Heart left ventricle (tissue), 13 donors: ENCODE measurements around the gene RECK.

Experiments
- POLR2A ChIP-seq, 2 donors: fragments of 450-650 bp; IDR thresholded peaks; one replicate each; pipeline ENCODE4 v1.6.1; 2017; ENCODE audit warnings: antibody characterized with exemption in 2 of 2, mild to moderate bottlenecking in 2 of 2, moderate library complexity in 2 of 2
- TF ChIP-seq, protein P1 (sequence below), 12 donors: fragments of 200-600 bp; sonication (generic) in 4 of 12; IDR thresholded peaks; one replicate each; pipeline versions ENCODE4 v1.5.0 to v1.8.0; 2018 to 2022; ENCODE audit warnings: antibody characterized with exemption in 12 of 12, mild to moderate bottlenecking in 5 of 12
- donor health status: ischemic (EF 13 %, LVEDD 7.1; RV severe dilation, severe dysfunction).
- donor health status: DM: no; HTN: yes; CAD: no.
- donor health status: DM: no; HTN: no; CAD: no.
- donor health status: ischemic (EF 25% LVEDD 6.9; RV normal size, moderate dysfunction).
- donor health status: ischemic (EF 25% LVEDD 5.7; RV mildly dilated, moderate dysfunction).
- donor health status: ischemic (EF 35%, LVEDD 5.7; RV mildly dilated, moderate dysfunction).
- donor health status: nonischemic (EF 11% LVEDD 7.7; RV severe dilation, severe dysfunction).
- donor health status: DM: yes; HTN: yes; CAD: no.
- donor health status: PGD.
- donor health status: ischemic (EF 29% LVEDD 5.4; RV normal size, mild dysfunction).
- donor health status: nonischemic (EF 23%, LVEDD 6.1; RV moderate dilation, normal function).

DNA sequence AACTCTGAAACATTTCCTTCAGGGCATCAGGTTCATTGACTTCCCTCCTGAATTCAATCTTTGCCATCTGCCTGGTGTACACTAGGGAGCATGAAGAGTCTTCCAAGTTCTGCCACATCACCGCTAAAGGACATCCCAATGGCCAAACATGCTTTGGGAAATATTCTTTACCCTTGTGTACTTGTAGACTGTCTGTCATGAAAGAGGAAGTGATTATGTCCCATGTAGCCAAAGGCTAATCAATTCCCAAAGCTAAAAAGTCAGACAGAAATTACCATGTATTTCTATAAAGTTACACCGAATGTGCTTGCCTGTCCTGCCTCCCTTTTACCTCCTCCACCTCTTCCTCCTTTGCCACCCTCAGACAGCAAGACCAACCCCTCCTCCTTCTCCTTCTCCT is 28.9 kb upstream of the RECK start:
- TF ChIP-seq, protein P1, sequence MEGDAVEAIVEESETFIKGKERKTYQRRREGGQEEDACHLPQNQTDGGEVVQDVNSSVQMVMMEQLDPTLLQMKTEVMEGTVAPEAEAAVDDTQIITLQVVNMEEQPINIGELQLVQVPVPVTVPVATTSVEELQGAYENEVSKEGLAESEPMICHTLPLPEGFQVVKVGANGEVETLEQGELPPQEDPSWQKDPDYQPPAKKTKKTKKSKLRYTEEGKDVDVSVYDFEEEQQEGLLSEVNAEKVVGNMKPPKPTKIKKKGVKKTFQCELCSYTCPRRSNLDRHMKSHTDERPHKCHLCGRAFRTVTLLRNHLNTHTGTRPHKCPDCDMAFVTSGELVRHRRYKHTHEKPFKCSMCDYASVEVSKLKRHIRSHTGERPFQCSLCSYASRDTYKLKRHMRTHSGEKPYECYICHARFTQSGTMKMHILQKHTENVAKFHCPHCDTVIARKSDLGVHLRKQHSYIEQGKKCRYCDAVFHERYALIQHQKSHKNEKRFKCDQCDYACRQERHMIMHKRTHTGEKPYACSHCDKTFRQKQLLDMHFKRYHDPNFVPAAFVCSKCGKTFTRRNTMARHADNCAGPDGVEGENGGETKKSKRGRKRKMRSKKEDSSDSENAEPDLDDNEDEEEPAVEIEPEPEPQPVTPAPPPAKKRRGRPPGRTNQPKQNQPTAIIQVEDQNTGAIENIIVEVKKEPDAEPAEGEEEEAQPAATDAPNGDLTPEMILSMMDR (IDR thresholded peaks at IDR 0.05), result no peak
- no peak for TF ChIP-seq POLR2A (IDR thresholded peaks at IDR 0.05)
